ENCODE results near the gene OR51M1.
A peak's percentile ranks its signal among the peaks of the same experiment; 100 is the strongest.
"Not testable (repeated sequence)": the region's sequence is repeated elsewhere in the genome, so short reads cannot be mapped to it uniquely, and the experiment has no call there.

The OR51M1 gene

GRCh38 chr11:5383576-5383975 lies at the start of gene OR51M1:
Gene OR51M1 (plus strand): TSS chr11:5383812. CDS start chr11:5389399, 5,587 bp downstream.
- DNase-seq (ENCODE audit: low spot score) = no peak

- no peak for DNase-seq (ENCODE audit: low spot score)
These were observed 48.4 kb upstream of the OR51M1 start for GRCh38 chr11:5335170-5335569.

- no peak for DNase-seq (ENCODE audit: low spot score)
These were observed 47.3 kb upstream of the OR51M1 start for GRCh38 chr11:5336331-5336730.

- not testable (repeated sequence) for DNase-seq (ENCODE audit: low spot score)
These were observed 46.4 kb upstream of the OR51M1 start for GRCh38 chr11:5337253-5337652.

GRCh38 chr11:5339771-5340322 lies 43.8 kb upstream of the OR51M1 start:
- DNase-seq (ENCODE audit: low spot score) = no peak

GRCh38 chr11:5343474-5344335 lies 39.9 kb upstream of the OR51M1 start, which contains the start of gene OR51B5:
Gene OR51B5 (minus strand): TSS chr11:5343524. CDS start chr11:5343524, 0 bp downstream.
- DNase-seq (ENCODE audit: low spot score) = no peak

- DNase-seq (ENCODE audit: low spot score) = no peak
These were observed 37.8 kb upstream of the OR51M1 start for GRCh38 chr11:5345831-5346230.

GRCh38 chr11:5348551-5349194 lies 34.9 kb upstream of the OR51M1 start:
- DNase-seq (ENCODE audit: low spot score) = no peak

GRCh38 chr11:5349550-5349949 lies 34.1 kb upstream of the OR51M1 start:
- DNase-seq (ENCODE audit: low spot score) = no peak

GRCh38 chr11:5351208-5351607 lies 32.4 kb upstream of the OR51M1 start, which contains the start of gene OR51B6:
Gene OR51B6 (plus strand): TSS chr11:5351508. CDS start chr11:5351508, 0 bp downstream.
- DNase-seq (ENCODE audit: low spot score) = no peak

- DNase-seq (ENCODE audit: low spot score) = not testable (repeated sequence)
These were observed 27.6 kb upstream of the OR51M1 start for GRCh38 chr11:5356031-5356430.

GRCh38 chr11:5362017-5362625 lies 21.5 kb upstream of the OR51M1 start:
- no peak for DNase-seq (ENCODE audit: low spot score)

GRCh38 chr11:5363679-5364078 lies 19.9 kb upstream of the OR51M1 start:
- DNase-seq (ENCODE audit: low spot score) = no peak

GRCh38 chr11:5364214-5364613 lies 19.4 kb upstream of the OR51M1 start:
- DNase-seq (ENCODE audit: low spot score) = no peak

GRCh38 chr11:5366365-5366764 lies 17.2 kb upstream of the OR51M1 start:
- DNase-seq (ENCODE audit: low spot score) = not testable (repeated sequence)

- no peak for DNase-seq (ENCODE audit: low spot score)
These were observed 16.8 kb upstream of the OR51M1 start for GRCh38 chr11:5366856-5367255.

GRCh38 chr11:5367448-5368074 lies 16.1 kb upstream of the OR51M1 start:
- no peak for DNase-seq (ENCODE audit: low spot score)

GRCh38 chr11:5368502-5369043 lies 15.0 kb upstream of the OR51M1 start:
- DNase-seq (ENCODE audit: low spot score) = no peak

- no peak for DNase-seq (ENCODE audit: low spot score)
These were observed 13.8 kb upstream of the OR51M1 start for GRCh38 chr11:5369789-5370188.

GRCh38 chr11:5380740-5381342 lies 2.8 kb upstream of the OR51M1 start:
- peak; percentile 58 for DNase-seq (ENCODE audit: low spot score)

- no peak for DNase-seq (ENCODE audit: low spot score)
These were observed 723 bp downstream of the OR51M1 start for GRCh38 chr11:5384335-5384734.
